Stimulated activated CD4-positive, alpha-beta T cell treated with anti-CD3 and anti-CD28 coated beads, Interleukin-2, amount 100 ng/mL, for 4 hours (primary cell): ENCODE data around the gene ENC1.

ENCODE experiments used
- DNase-seq: peaks from one replicate; pipeline ENCODE4 v3.0.0-alpha.2; 2020; ENCODE audit warnings: low read depth

The ENC1 gene

GRCh38 chr5:74631081-74631953 is 9.2 kb downstream of the ENC1 start:
- DNase-seq, result no peak

DNA sequence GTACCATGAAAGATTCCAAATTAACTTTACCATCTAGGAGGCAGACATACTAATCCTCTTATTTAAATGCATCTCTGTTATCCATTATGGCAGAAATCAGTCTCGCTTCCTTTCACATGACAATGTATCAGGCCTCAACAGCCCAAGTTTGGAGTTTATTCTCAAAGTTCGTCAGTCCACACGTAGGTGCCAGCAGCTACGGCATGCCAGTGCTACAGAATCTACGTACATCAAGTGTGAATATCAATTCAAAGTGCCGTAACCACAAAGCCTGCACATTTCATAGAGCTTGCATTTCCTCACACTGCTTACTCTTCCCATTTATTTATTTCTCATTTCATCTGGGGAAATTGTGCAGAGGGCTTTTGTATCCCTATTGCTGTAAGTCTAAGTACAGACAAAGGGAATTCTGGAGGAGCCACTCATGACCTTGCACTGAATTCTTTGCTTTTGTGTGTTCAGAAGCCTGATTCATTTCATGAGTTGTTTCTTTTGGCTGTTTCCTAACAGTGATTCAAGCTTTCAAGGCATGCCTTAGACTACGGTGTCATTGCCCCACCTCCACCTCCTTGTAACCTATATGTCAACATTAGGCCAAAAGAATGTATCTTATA is 10.0 kb downstream of the ENC1 start:
- DNase-seq, result no peak

- DNase-seq, result no peak
Measured at GRCh38 chr5:74629326-74629725, 11.2 kb downstream of the ENC1 start.

- DNase-seq, result no peak
Measured at GRCh38 chr5:74628359-74628758, 12.2 kb downstream of the ENC1 start.

GRCh38 chr5:74627646-74628279 is 12.8 kb downstream of the ENC1 start:
- no peak for DNase-seq

DNA sequence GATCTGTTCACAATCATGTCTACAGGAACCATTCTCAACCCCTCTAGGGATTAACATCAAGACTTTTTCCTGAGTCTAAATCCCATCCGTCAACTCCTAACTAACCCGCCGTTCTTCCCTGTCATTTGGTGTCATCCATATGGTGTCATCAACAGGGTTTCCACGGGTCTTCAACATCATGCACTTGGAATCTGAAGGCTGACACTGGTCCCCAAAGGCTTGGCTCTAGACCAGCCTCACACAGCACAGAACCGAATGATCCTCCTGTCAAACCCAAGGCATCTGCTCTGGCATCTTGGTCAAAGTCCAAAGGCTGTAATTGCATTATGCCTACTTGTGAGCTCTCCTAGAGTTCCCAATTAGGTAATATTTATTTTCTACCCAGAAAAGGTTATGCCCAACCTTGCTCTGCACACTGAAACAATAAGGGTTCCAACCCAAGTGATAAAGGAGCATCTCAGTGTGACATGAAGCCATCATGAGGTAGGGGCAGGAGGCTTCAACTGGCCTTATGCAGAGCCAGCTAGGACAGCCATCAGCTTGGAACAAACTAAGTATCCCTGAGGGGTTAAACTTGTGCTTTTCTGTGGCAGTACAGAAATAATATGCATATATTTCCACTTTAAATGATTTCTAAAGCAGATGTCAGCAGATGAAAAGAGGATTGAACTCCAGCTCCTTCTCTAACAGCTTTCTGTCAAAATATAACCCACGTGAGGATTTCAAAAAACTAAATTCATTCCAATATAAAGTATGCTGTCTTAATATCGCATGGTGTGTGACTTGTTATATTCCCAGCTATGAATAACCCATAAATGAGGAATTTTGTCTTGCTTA is 13.9 kb downstream of the ENC1 start:
- DNase-seq, result no peak

DNA sequence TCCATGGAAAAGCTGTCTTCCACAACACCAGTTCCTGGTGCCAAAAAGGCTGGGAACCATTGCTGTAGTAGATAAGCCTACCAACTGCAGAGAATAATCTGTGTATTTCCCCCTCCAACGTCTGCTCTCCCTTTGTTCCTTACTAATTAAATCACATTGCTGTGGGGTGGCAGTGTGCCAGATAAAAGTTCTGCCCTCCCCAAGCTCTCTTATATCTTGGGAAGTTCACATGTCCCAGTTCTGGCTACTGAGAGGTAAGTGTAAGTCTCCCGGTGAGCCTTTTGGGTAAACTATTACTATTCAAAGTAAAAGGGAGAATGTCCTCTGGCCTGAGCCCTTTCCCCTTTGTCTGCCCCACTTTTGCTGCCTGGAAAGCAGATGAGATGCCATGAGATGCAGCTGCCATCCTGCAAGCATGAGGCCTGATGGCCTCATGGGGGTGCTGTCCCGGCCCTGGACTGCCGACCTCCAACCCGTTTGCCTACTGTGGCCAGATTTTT is 14.7 kb downstream of the ENC1 start:
- DNase-seq, result no peak

DNA sequence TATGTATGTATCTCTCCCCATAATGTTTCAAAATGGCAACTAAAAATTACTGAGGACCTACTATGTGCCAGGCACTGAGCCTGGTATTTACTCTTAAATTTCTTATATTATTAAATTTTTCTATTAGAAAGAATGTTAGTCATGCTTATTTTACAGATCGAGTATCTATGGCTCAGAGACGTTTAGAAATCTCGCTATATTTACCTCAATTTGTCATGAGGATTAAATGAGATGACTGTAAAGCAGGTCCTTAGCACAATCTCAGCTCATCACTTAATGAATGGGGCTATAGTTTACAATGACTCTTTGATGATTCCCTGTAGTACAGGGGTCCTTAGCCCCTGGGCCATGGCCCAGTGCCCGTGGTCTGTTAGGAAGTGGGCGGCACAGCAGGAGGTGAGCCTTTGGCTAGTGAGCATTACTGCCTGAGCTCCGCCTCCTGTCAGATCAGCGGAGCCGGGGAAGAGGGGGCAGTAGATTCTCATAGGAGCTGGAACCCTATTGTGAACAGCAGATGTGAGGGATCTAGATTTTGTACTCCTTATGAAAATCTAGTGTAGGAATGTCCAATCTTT is 15.5 kb downstream of the ENC1 start:
- no peak for DNase-seq

GRCh38 chr5:74624501-74624900 is 16.0 kb downstream of the ENC1 start:
- no peak for DNase-seq

DNA sequence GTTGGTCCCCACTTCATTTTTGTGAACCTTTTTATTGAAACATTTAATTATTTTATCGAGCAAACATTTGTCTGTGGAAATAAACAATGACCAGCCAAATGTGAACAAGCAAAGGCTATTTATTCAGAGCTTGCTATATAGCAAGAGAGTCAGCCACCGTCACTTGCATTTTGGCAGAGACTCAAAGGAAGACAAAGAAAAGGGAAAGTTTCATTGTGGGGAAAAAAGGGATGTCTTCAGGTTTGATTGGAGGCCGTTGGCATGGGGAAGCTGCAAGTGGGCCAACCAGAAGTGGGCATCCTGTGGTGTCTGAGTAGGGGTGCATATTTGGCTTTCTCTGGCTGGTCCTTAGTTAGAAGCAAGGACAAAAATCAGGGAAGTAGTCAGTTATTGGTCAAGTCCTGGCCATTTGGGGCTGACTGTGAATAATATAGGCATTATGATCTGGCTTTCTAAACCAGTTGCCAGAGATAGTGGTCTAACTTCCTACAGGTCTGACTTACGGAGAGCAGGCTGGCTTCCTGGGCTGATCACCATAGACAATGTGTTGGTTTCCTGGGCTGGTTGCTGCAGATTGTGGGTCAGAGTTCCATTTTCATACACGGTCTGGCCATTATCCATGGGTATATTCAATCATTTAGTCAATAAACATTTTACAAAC is 16.6 kb downstream of the ENC1 start:
- no peak for DNase-seq

DNA sequence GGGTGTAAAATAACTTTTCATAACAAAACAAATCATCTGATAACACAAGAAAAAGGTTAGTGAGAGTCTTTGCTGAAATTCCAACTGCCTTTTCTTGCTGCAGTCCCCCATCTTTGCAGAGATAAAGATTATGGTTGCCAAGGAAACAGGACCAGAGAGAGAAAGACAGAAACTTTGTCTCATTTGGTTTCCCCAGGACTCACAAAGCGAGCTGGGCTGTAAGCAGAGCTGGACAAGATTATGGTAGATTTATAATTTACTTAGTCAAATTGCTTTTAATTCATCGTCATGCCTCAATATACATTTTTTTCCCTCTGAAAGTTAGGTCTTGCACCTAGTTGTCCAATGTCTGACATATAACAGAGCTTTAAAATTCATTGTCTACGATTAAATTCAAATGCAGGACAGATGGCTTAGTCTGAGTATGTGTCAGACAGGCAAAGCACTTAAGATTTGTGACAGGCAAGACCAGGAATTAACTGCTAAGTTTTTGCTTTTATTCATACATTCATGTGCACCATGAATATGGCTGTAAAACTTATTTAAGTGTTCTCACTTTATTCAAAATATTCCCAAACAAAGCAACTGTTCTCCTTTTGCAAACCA is 17.4 kb downstream of the ENC1 start:
- no peak for DNase-seq

DNA sequence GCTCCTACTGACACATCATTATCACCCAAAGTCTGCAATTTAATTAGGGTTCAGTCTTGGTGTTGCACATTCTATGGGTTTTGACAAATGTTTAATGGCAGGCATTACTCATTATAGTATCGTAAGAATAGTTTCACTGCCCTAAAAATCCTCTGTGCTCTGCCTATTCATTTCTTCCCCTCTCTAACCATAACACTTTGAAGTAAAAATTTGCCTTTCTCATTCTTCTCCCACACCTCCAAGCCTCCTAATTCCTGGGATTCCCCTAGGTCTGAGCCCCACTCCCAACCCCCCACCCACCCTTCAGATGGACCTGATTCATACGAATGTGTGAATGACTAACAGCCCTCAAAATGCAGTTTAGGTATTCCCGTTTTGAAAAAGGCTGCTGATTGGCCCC is 18.4 kb downstream of the ENC1 start:
- DNase-seq, result no peak

- DNase-seq, result no peak
Measured at GRCh38 chr5:74621492-74621891, 19.0 kb downstream of the ENC1 start.

- no peak for DNase-seq
Measured at GRCh38 chr5:74619308-74619707, 21.2 kb downstream of the ENC1 start.

DNA sequence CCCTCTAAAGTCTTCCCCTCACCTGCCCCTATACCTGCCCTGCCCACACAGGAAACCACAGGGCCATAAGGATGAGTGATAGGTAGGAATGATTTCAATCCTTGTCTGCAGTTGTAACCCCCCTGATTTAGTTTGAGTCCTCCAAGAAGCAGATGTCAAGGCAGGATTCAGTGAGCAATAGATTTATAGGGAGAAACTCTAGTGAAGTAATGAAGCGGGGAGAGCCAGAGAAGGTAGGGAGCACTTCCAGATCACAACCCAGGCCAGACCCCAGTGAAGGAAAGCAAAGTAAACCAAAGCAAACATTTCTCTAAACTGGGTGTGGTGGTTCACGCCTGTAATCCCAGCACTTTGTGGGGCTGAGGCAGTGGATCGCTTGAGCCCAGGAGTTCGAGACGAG is 22.4 kb downstream of the ENC1 start:
- DNase-seq, result no peak

DNA sequence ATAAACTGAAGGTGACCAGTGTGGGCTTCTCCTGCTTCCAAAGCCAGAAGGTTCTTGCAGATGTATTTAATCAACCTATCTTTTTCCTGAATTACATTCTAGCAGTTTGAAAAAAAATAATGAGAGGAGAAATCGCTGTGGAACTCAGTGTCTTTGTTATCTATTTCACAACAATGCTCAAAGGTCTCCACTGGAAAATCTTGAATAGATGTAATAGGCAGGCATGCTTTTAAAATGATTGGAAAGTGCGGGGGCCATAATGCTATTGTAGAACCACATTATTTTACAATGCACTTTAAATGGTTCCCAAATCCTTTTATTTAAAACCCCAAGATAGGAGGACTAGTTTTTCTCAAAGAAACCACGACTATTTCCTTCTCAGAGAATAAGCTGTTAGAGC is 23.3 kb downstream of the ENC1 start:
- no peak for DNase-seq

- no peak for DNase-seq
Measured at GRCh38 chr5:74616236-74617146, 24.0 kb downstream of the ENC1 start.

DNA sequence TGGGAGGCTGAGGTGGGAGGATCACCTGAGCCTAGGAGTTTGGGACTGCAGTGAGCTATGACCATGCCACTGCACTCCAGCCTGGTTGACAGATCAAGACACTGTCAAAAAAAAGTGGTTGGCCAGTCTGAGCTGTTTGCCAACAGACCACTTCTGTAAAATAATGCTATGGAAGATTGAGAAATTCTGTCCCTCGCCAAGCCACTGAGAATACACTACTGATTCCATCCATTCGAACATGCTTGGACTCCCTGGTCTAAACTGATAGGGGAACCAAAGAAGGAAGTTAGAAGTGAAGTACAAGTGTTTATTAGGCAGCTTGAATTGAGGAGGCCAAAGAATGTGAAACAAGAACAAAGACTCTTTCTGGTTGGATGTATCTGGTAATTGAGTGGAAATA is 27.2 kb downstream of the ENC1 start:
- no peak for DNase-seq

DNA sequence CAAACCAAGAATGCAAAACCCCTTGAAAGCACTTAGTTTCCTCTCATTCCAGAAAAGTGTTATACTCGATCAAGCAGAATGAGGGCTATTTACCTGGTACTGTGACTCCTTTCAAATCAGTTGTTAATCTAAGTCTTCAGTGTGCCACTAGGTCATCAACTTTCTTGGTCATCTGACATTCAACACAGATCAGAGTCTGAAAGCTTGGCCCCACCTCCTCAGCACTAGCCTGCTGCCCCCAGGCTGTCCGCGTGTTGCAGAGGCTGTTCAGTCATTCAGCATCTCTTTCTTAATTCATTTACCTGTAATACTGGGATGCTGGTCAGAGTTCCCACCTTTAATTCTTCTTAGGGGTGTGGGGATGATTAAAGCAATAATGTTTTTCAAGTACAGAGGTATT is 28.5 kb downstream of the ENC1 start:
- DNase-seq, result no peak
